Esophagus (tissue), 2 donors: ENCODE results near the gene ZNF521. TPM values are rescaled to one million over a fixed set of nuclear protein-coding genes. Genes with fewer than 3 reads are reported as not detected.

Experiments used
- H3K27ac ChIP-seq, 2 donors: one replicate each; pipeline ENCODE4 v1.5.1; 2013; ENCODE audit warnings: low read depth in 2 of 2, mild to moderate bottlenecking in 2 of 2, inconsistent platforms in 1 of 2, low read length in 1 of 2, moderate library complexity in 1 of 2
- H3K27me3 ChIP-seq, 2 donors: one replicate each; pipeline ENCODE4 v1.6.1; 2013; ENCODE audit warnings: low read length in 2 of 2, control low read depth in 1 of 2, mild to moderate bottlenecking in 1 of 2; ENCODE audit not compliant: insufficient read depth in 2 of 2, control insufficient read depth in 1 of 2
- H3K36me3 ChIP-seq, 2 donors: one replicate each; pipeline ENCODE4 v1.6.1; 2013; ENCODE audit warnings: low read length in 1 of 2; ENCODE audit not compliant: control insufficient read depth in 2 of 2, insufficient read depth in 2 of 2
- H3K4me1 ChIP-seq, 2 donors: one replicate each; pipeline ENCODE4 v1.6.1; 2013; ENCODE audit warnings: low read length in 1 of 2; ENCODE audit not compliant: control insufficient read depth in 2 of 2, insufficient read depth in 2 of 2
- H3K4me3 ChIP-seq, 2 donors: one replicate each; pipeline ENCODE4 v1.5.1; 2013; ENCODE audit warnings: low read length in 2 of 2, mild to moderate bottlenecking in 2 of 2, low read depth in 1 of 2, moderate library complexity in 1 of 2
- H3K9me3 ChIP-seq, 2 donors: one replicate each; pipeline ENCODE4 v1.6.1; 2013; ENCODE audit warnings: mild to moderate bottlenecking in 2 of 2, low read depth in 1 of 2, low read length in 1 of 2, moderate library complexity in 1 of 2; ENCODE audit not compliant: control insufficient read depth in 2 of 2, insufficient read depth in 1 of 2
- WGBS, 2 donors: extraction: QIAGEN DNeasy Blood & Tissue Kit; methylation state at CpG; one replicate each; pipeline ENCODE4 v1.1.7; 2013; 5-methylcytosine and 5-hydroxymethylcytosine counted together
- polyA plus RNA-seq, 2 donors: library from polyadenylated mRNA; stranded (reverse); fragments of 200-250 nt; gene quantifications; one replicate each; pipeline ENCODE4 v1.2.3, GENCODE V29; 2013
- donor health status: healthy with polysubstance abuse.
- donor health status: Bipolar disorder and iron deficiency.

The ZNF521 gene
- polyA plus RNA-seq, 2 donors: 0.79 to 1.2 TPM

DNA sequence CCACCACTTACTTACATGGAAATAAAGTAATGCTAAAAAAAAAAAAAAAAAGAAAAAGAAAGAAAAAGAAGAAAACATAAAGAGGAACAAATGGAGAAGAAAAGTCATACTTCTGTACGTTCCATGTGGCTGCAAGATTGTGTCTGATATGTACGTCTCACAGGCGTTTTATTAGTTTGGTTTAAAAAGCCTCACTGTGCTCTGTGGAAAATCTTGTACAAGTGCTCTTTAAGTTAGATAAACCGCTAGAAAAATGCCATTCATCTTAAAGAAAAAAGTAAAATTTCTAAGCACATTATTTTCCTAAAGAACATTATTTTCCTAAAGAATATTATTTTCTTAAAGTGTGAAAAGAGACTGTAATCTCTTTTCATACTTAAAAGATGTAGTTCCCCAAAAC, 165.1 kb downstream of the ZNF521 start:
- no peaks in the 10 kb centered on the region for H3K9me3 ChIP-seq
- WGBS, 2 donors: 89 to 92% methylated on average over 4 of the region's 4 CpGs

DNA sequence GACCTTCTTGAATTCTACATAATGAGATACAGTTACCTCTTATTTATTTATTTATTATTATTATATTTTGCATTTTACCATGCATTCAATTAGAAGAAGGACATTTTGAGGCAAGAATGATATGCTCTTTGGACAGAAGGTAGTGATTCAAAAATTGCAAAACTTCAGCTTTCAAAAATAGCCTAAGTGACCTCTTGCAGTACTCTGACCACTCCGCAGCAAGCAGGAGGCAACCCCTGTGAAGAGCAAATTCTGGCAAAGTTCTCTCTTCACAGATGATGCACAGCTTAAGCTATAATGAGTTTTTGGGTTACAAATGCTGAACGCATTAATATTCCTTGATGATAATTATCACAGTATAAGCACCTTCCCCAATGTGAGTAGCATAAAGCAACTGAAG, 170.0 kb downstream of the ZNF521 start:
- WGBS, 2 donors: 94 to 98% methylated on average over 2 of the region's 2 CpGs
- Histone ChIP-seq H3K4me1 (no peaks in the 10 kb centered on the region), H3K9me3 (no peaks in the 10 kb centered on the region), H3K27ac (no peak overlapping the region), H3K27me3 (peaks cover 0 to 3% of the 10 kb centered on the region in 2 donors), H3K4me3 (no peak overlapping the region), H3K36me3 (no peaks in the 10 kb centered on the region)

More for the DNA sequence above, 165.1 kb downstream of the ZNF521 start:
- Histone ChIP-seq H3K27me3 (no peaks in the 10 kb centered on the region), H3K4me1 (no peaks in the 10 kb centered on the region), H3K4me3 (no peak overlapping the region), H3K27ac (no peak overlapping the region), H3K36me3 (no peaks in the 10 kb centered on the region)

DNA sequence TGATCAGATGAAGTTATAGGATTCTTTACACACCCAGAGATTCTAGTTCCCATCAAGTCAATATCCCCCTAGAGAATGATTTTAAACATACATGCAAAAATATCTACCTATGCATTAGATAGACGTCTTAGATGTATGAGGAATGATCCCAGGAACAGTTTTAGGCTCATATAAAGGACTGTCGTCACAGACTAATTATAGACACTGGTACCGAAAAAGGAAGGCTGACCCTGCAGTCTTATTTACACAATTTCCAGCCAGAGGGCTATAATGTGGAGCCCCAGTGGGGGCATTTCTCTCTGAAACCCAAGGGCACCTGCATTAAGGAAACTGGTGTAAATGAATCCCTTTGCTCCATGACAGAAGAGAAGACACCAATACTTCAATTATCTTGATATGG, 170.4 kb downstream of the ZNF521 start:
- H3K27ac ChIP-seq: no peak overlapping the region

DNA sequence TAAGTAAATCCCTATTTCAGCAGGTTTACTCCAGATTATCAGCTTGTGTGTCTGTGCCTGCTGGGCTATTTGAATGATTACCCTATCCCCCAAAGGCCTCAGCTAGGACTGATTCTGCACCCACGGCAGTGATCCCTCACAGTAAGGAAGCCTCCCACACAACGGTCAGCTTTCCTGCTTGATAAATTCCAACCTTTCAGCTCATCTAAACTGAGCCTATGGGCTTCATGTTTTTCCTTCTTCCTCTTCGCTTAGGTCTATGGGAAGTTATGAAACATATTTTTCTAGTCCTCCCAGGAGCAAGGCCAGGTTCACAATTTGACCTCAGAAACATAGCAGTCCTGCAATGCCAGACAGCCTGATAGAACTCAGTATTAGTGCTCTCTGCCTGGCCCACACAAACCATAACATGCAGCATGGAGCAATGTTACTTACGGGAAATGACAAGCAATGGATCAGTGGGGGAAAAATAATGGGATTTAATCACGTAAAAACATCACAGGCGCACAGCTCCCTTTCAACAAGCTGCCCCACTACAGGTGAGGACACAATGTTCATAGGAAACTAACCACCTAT, 170.9 kb downstream of the ZNF521 start:
- H3K4me3 ChIP-seq: no peak overlapping the region
- H3K36me3 ChIP-seq: no peaks in the 10 kb centered on the region
- peaks cover 0 to 3% of the 10 kb centered on the region in 2 donors for H3K27me3 ChIP-seq
- WGBS, 2 donors: 78 to 80% methylated on average over 6 of the region's 6 CpGs
- H3K9me3 ChIP-seq: no peaks in the 10 kb centered on the region
- H3K4me1 ChIP-seq: no peaks in the 10 kb centered on the region
- no peak overlapping the region for H3K27ac ChIP-seq

More for the DNA sequence above, 170.4 kb downstream of the ZNF521 start:
- peaks cover 0 to 3% of the 10 kb centered on the region in 2 donors for H3K27me3 ChIP-seq
- 80 to 84% methylated on average over 3 of the region's 3 CpGs for WGBS, 2 donors
- no peaks in the 10 kb centered on the region for H3K36me3 ChIP-seq
- no peaks in the 10 kb centered on the region for H3K9me3 ChIP-seq
- H3K4me3 ChIP-seq: no peak overlapping the region
- no peaks in the 10 kb centered on the region for H3K4me1 ChIP-seq

DNA sequence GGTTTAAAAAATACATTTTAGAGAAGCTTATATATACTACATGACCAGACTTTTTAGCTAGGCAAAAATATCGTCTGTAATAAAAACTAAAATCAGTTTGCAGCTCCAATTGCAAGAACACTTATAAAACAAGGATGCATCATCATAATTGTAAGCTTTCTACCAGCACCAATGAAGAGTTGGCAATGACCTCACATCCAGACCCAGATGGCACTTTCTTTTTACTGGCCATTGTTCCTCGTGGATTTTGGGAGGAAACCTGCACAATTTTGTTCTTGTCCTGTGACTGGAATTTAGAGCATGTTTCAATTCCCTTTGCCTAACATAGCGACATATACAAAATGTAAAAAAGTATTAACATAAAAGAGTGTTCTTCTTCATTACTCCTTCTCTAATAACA, 174.3 kb downstream of the ZNF521 start:
- WGBS, 2 donors: 78% methylated on average over 3 of the region's 3 CpGs
- Histone ChIP-seq H3K4me3 (no peak overlapping the region), H3K36me3 (no peaks in the 10 kb centered on the region)

DNA sequence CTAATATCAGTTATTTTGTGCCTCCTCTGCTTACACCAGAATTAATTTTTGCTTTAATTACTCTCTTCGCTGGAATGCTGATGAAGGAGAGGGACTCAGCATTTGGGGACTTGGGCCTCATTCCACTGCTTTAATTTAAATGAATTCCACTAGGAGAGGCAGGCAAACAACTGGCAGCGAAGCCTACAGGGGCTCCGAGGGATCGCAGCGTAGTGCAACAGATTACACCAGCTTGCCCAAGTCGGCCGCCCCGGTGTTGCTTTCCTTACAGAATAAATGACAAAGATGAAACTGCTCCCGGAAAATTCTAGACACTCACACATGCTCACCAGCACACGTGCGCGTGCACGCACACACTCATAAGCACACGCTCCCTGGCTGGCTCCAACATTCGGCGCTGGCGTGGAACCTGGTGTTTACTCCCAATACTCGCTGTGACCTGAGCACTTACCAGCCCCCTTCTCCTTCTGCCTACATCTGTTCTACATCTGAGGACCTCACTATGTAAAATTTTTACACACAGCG, 175.4 kb downstream of the ZNF521 start:
- H3K36me3 ChIP-seq: no peaks in the 10 kb centered on the region
- H3K4me3 ChIP-seq: no peak overlapping the region
- no peaks in the 10 kb centered on the region for H3K9me3 ChIP-seq
- H3K27me3 ChIP-seq: peaks cover 0 to 3% of the 10 kb centered on the region in 2 donors
- H3K27ac ChIP-seq: no peak overlapping the region
- WGBS, 2 donors: 94 to 96% methylated on average over 19 of the region's 19 CpGs
- no peaks in the 10 kb centered on the region for H3K4me1 ChIP-seq

More for the DNA sequence above, 174.3 kb downstream of the ZNF521 start:
- Histone ChIP-seq H3K27ac (no peak overlapping the region), H3K27me3 (peaks cover 0 to 3% of the 10 kb centered on the region in 2 donors), H3K4me1 (no peaks in the 10 kb centered on the region), H3K9me3 (no peaks in the 10 kb centered on the region)

DNA sequence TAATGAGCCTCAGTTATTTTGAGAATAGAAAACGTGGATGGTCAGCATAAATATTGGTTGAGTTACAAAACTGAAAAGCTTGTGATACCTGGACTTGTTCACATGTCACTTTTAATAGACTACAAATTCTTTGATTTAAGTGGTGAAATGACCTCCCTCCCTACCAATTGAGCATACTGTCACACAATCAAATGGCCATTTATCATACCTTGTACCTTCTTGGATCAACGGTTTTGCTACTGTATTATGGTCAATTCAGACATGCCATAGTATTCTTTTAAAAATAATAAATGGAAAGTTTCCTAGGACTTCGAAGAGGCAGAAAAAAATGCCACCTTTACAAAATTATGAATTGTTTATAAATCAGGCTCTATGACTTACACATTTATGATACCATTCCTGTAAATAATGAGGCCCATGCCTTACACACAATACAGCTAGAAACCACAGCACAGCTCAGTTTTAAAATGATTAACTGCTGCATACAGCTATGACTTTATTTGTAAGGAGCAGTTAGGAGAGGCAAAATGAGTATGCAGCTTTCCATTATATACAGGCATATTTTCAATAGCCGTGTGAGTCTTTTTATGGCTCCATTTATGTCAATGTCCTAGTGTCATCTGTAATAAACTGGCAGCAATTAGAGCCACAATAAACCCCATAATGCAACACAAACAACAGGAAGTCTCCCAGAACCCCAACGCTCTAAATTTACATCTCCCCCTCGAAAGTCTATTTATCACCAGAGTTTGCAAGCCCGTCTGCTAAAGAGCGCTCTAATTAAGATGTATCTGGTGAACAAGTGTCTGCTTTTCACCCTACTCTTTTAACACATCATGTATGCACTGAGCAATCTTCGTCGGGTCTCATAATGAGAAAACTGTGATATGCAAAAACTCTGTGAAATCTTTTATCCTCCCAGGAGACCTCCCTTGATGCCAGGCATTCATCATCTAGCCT, 176.1 kb downstream of the ZNF521 start:
- Histone ChIP-seq H3K4me1 (no peaks in the 10 kb centered on the region), H3K9me3 (no peaks in the 10 kb centered on the region), H3K4me3 (no peak overlapping the region), H3K27me3 (peaks cover 0 to 3% of the 10 kb centered on the region in 2 donors), H3K36me3 (no peaks in the 10 kb centered on the region), H3K27ac (no peak overlapping the region)
- 76 to 84% methylated on average over 10 of the region's 10 CpGs for WGBS, 2 donors

DNA sequence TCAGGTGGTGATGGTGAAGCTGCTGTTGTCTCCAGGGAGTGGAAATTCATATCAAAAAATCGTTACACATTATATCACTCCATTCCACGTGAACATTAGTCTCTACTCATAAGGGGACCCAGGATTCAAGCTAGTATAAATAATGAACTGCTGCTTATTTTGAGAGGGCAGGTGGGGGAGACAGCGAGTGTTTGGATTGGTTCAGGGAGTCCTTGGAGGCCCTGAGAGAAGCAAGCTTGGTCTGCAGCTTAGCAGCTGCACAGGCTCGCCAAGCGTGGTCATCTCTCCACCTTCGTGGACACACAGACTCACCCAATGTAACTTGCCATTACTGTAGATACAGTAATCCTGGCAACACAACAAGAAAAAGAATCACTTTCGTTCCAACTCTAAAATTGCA, 177.6 kb downstream of the ZNF521 start:
- Histone ChIP-seq H3K27me3 (peaks cover 0 to 3% of the 10 kb centered on the region in 2 donors), H3K9me3 (no peaks in the 10 kb centered on the region), H3K27ac (no peak overlapping the region), H3K36me3 (no peaks in the 10 kb centered on the region), H3K4me1 (no peaks in the 10 kb centered on the region), H3K4me3 (no peak overlapping the region)
- WGBS, 2 donors: 81 to 87% methylated on average over 7 of the region's 7 CpGs

DNA sequence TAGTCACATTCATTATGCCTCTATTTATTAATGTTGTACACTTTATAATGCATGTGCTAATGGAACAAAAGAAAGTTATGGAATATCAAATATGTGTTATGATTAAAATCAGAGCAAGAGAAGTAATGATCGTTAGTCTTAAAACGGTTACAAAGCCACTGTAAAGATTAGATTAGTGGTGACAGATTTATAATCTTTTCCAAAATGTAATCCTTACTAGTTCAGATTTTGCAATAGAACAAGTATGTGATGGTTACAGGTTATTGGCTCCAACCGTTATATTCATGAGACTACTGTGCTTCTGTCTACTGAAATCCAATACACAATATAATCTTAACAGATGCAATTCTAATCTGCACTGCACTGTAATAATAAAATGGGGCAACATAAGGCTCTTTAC, 180.6 kb downstream of the ZNF521 start:
- no peak overlapping the region for H3K27ac ChIP-seq
- H3K27me3 ChIP-seq: no peaks in the 10 kb centered on the region
- WGBS, 2 donors: 37 to 48% methylated on average over 3 of the region's 3 CpGs
- no peak overlapping the region for H3K4me3 ChIP-seq
- H3K36me3 ChIP-seq: no peaks in the 10 kb centered on the region
- H3K9me3 ChIP-seq: no peaks in the 10 kb centered on the region
- no peaks in the 10 kb centered on the region for H3K4me1 ChIP-seq
